Smooth muscle cell (in vitro differentiated cells): ENCODE results near the gene EXT2. TPM values are rescaled to one million over a fixed set of nuclear protein-coding genes. Genes with fewer than 3 reads are reported as not detected.

Experiments
- DNase-seq: peaks from one replicate; lab custom pipeline; 2025; ENCODE audit not compliant: unreplicated experiment; lab: John Stamatoyannopoulos, UW
- H2AFZ ChIP-seq: fragments of 200-600 bp; sonication (generic); 2 replicates; pipeline ENCODE4 v1.6.0; 2016; ENCODE audit warnings: antibody characterized with exemption, low read depth, mild to moderate bottlenecking
- H3F3A ChIP-seq: fragments of 200-600 bp; sonication (generic); 2 replicates; pipeline ENCODE4 v1.6.0; 2017; ENCODE audit warnings: antibody characterized with exemption, low read depth
- H3K27ac ChIP-seq: fragments of 200-600 bp; sonication (generic); 2 replicates; pipeline ENCODE4 v1.5.1; 2016; ENCODE audit warnings: low read depth, mild to moderate bottlenecking
- H3K27me3 ChIP-seq: fragments of 200-600 bp; sonication (generic); 2 replicates; pipeline ENCODE4 v1.6.1; 2016; ENCODE audit warnings: low read depth, mild to moderate bottlenecking
- H3K36me3 ChIP-seq: fragments of 200-600 bp; sonication (generic); 2 replicates; pipeline ENCODE4 v1.5.1; 2016; ENCODE audit warnings: low read depth
- H3K4me1 ChIP-seq: fragments of 200-600 bp; sonication (generic); 2 replicates; pipeline ENCODE4 v1.5.1; 2016; ENCODE audit warnings: low read depth
- H3K4me2 ChIP-seq: fragments of 200-600 bp; sonication (generic); 2 replicates; pipeline ENCODE4 v1.6.0; 2016; ENCODE audit warnings: mild to moderate bottlenecking
- H3K4me3 ChIP-seq: fragments of 200-600 bp; sonication (generic); 2 replicates; pipeline ENCODE4 v1.5.1; 2016; ENCODE audit warnings: mild to moderate bottlenecking
- H3K79me2 ChIP-seq: fragments of 200-600 bp; sonication (generic); 2 replicates; pipeline ENCODE4 v1.6.0; 2016; ENCODE audit warnings: low read depth, mild to moderate bottlenecking
- H3K9ac ChIP-seq: fragments of 200-600 bp; sonication (generic); 2 replicates; pipeline ENCODE4 v1.6.0; 2016; ENCODE audit warnings: low read depth
- H3K9me3 ChIP-seq: fragments of 200-600 bp; sonication (generic); replicated peaks from 2 replicates; pipeline ENCODE4 v1.5.1; 2016; ENCODE audit warnings: low read depth
- H4K20me1 ChIP-seq: fragments of 200-600 bp; sonication (generic); 2 replicates; pipeline ENCODE4 v1.6.0; 2016; ENCODE audit warnings: low read depth
- CTCF ChIP-seq: fragments of 200-600 bp; sonication (generic); IDR thresholded peaks from 2 replicates; pipeline ENCODE4 v1.5.1; 2017; ENCODE audit warnings: borderline replicate concordance, mild to moderate bottlenecking, antibody characterized with exemption; ENCODE audit not compliant: insufficient read depth, poor library complexity, severe bottlenecking
- WGBS: methylation state at CpG from one replicate; pipeline ENCODE4 v1.1.7; 2016; ENCODE audit warnings: low lambda C conversion rate; 5-methylcytosine and 5-hydroxymethylcytosine counted together
- polyA plus RNA-seq: library from polyadenylated mRNA; unstranded; fragments of >200 nt; fragmentation: Nextera tagmentation; extraction: Ambion mirVana; gene quantifications from 2 replicates; pipeline ENCODE4 v1.2.1, GENCODE V29; 2016
- total RNA-seq: library from RNA; depleted of rRNA; stranded (reverse); fragments of >200 nt; gene quantifications from 2 replicates; pipeline ENCODE4 v1.2.3, GENCODE V29; 2014

The EXT2 gene
- total and polyA plus RNA-seq, 2 experiments from 2014 or later, result 87.6 to 144 TPM

GRCh38 chr11:44257338-44258189 lies 162.1 kb downstream of the EXT2 start:
- no peak for TF ChIP-seq CTCF
- DNase-seq, result no peak
- no peak overlapping the region for H3K4me2 ChIP-seq
- H3K4me3 ChIP-seq, result no peak overlapping the region
- H3K4me1 ChIP-seq, result peaks cover 6% of the 10 kb centered on the region
- H3K79me2 ChIP-seq, result no peaks in the 10 kb centered on the region
- H3K27me3 ChIP-seq, result no peaks in the 10 kb centered on the region
- 94% methylated on average over 8 of the region's 8 CpGs for WGBS
- H3K9ac ChIP-seq, result no peak overlapping the region
- no peaks in the 10 kb centered on the region for H3K36me3 ChIP-seq
- H3F3A ChIP-seq, result no peaks in the 10 kb centered on the region
- H4K20me1 ChIP-seq, result no peaks in the 10 kb centered on the region
- H3K27ac ChIP-seq, result no peak overlapping the region
- no peaks in the 10 kb centered on the region for H3K9me3 ChIP-seq
- no peak overlapping the region for H2AFZ ChIP-seq

- Histone ChIP-seq H4K20me1 (no peaks in the 10 kb centered on the region), H3K27me3 (no peaks in the 10 kb centered on the region), H3K27ac (no peak overlapping the region), H3K79me2 (no peaks in the 10 kb centered on the region), H3F3A (no peaks in the 10 kb centered on the region), H3K4me3 (no peak overlapping the region), H3K9me3 (no peaks in the 10 kb centered on the region), H3K36me3 (no peaks in the 10 kb centered on the region), H3K4me1 (peaks cover 6% of the 10 kb centered on the region), H2AFZ (no peak overlapping the region), H3K4me2 (no peak overlapping the region), H3K9ac (no peak overlapping the region)
- TF ChIP-seq CTCF, result no peak
- DNase-seq, result no peak
- 81% methylated on average over 5 of the region's 5 CpGs for WGBS
Measured at GRCh38 chr11:44258190-44258489, 162.7 kb downstream of the EXT2 start.

GRCh38 chr11:44258839-44259420 lies 163.5 kb downstream of the EXT2 start:
- DNase-seq, result no peak
- Histone ChIP-seq H3K9me3 (no peaks in the 10 kb centered on the region), H3K4me2 (no peak overlapping the region), H4K20me1 (no peaks in the 10 kb centered on the region), H3K79me2 (no peaks in the 10 kb centered on the region), H3K9ac (no peak overlapping the region), H3K27me3 (no peaks in the 10 kb centered on the region), H3F3A (no peaks in the 10 kb centered on the region), H2AFZ (no peak overlapping the region), H3K4me3 (no peak overlapping the region), H3K4me1 (peaks cover 6% of the 10 kb centered on the region), H3K36me3 (no peaks in the 10 kb centered on the region), H3K27ac (no peak overlapping the region)
- TF ChIP-seq CTCF, result no peak
- 86% methylated on average over 5 of the region's 5 CpGs for WGBS
